GM13976 (cell line): Measurements from ENCODE around the gene CCDC149.
A peak's percentile ranks its signal among the peaks of the same experiment; 100 is the strongest.

Experiments used
- DNase-seq: peaks from one replicate; pipeline ENCODE4 v3.0.0; 2012; ENCODE audit warnings: low spot score
- CTCF ChIP-seq: IDR thresholded peaks from 2 replicates; pipeline ENCODE4 v1.5.1; 2012; ENCODE audit warnings: borderline replicate concordance, mild to moderate bottlenecking; ENCODE audit not compliant: insufficient read depth; ENCODE audit errors: extremely low read depth, missing control alignments, control extremely low read depth
- in situ Hi-C: fragments of 300-500 bp; cut with MboI; formaldehyde crosslinking; loops from one replicate; pipeline ENCODE4 v1.12.0; 2022; ENCODE audit warnings: low sequenced_read_pairs, mixed read lengths, inconsistent platforms; ENCODE audit not compliant: unreplicated experiment

The CCDC149 gene

GRCh38 chr4:24771241-24771640 lies 141.6 kb downstream of the CCDC149 start:
- TF ChIP-seq CTCF = no peak
- in situ Hi-C loops = no loop called here
- no peak for DNase-seq

DNA sequence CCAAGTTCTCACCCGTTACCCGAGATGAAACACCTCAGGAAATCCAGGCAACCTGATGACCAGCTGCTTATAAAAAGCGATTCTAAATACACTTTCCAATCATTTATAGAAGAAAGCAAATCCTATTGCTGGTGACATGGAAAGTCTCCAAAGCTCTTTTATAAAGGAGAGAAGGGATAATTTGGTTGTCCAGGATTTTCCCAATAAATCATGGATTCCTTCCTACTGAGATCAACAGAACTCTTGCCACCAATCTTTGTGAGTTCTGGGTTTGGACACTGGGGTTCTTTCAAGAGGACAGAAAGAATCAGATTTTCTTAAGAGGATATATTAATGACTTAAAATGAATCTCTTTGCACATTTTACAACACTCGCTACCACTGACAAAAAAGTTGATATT lies 142.2 kb downstream of the CCDC149 start:
- TF ChIP-seq CTCF = no peak
- in situ Hi-C loops = no loop called here
- DNase-seq = no peak

DNA sequence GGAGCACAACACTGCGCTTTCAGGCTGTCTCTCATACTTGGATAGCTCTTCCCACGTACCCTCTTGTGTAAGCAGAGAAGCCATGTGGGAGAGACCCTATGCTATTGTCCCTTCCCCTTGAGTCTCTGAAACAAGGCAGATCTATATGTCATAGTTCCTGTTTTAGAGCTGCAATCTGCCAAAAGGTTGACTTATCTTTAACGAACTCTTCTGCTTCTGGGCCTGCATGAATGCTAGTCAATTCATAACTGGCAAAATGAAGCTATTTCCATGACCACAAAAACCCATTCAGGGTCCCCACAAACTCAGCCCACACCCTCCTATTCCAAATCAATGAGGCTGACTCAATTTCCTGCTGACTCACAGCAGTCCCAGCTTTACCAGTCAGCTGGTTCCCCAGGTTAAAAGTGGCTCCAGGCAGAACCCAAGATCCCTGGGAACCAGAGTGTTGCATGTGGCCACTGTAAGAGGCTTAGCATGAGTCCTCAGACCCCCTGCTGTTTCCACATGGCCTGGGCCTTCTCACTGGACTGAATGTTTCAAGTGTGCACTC lies 142.7 kb downstream of the CCDC149 start:
- no peak for TF ChIP-seq CTCF
- DNase-seq = peak; percentile 39
- in situ Hi-C loops = no loop called here

GRCh38 chr4:24769571-24769970 lies 143.3 kb downstream of the CCDC149 start:
- DNase-seq = no peak
- no peak for TF ChIP-seq CTCF
- in situ Hi-C loops = no loop called here

GRCh38 chr4:24768604-24769003 lies 144.2 kb downstream of the CCDC149 start:
- no peak for TF ChIP-seq CTCF
- peak; percentile 31 for DNase-seq
- in situ Hi-C loops = no loop called here

GRCh38 chr4:24768006-24768405 lies 144.8 kb downstream of the CCDC149 start:
- in situ Hi-C loops = no loop called here
- TF ChIP-seq CTCF = no peak
- no peak for DNase-seq
